Tibial nerve (tissue), 4 donors: ENCODE measurements around the gene BCKDHA. TPM values are rescaled to one million over a fixed set of nuclear protein-coding genes. Genes with fewer than 3 reads are reported as not detected.

Source experiments
- DNase-seq, 2 donors: peaks; one replicate each; pipeline ENCODE4 v3.0.0-alpha.2; 2019; ENCODE audit warnings: low spot score in 2 of 2
- H3K27ac ChIP-seq, 4 donors: fragments of 200-600 bp; sonication (generic) in 3 of 4; one replicate each; pipeline ENCODE4 v1.5.1; 2017 to 2019; ENCODE audit warnings: mild to moderate bottlenecking in 1 of 4
- H3K27me3 ChIP-seq, 2 donors: fragments of 200-600 bp; sonication (generic) in 1 of 2; one replicate each; pipeline versions ENCODE4 v1.5.1 to v1.6.0; 2017 to 2019
- H3K36me3 ChIP-seq, 3 donors: fragments of 200-600 bp; sonication (generic); one replicate each; pipeline ENCODE4 v1.5.1; 2018 to 2019
- H3K4me1 ChIP-seq, 4 donors: fragments of 200-600 bp; sonication (generic) in 3 of 4; one replicate each; pipeline ENCODE4 v1.5.1; 2017 to 2019
- H3K4me3 ChIP-seq, 4 donors: fragments of 200-600 bp; sonication (generic) in 3 of 4; one replicate each; pipeline ENCODE4 v1.5.1; 2017 to 2019; ENCODE audit warnings: mild to moderate bottlenecking in 1 of 4, moderate library complexity in 1 of 4
- H3K9me3 ChIP-seq, 4 donors: fragments of 200-600 bp; sonication (generic) in 3 of 4; one replicate each; pipeline ENCODE4 v1.5.1; 2017 to 2019
- EP300 ChIP-seq, 2 donors: sonication (generic); formaldehyde crosslinking; IDR thresholded peaks; one replicate each; pipeline ENCODE4 v1.6.1; 2017; ENCODE audit warnings: antibody characterized with exemption in 2 of 2, mild to moderate bottlenecking in 1 of 2
- POLR2A ChIP-seq, 2 donors: fragments of 450-650 bp; IDR thresholded peaks; one replicate each; pipeline ENCODE4 v1.6.1; 2017; ENCODE audit warnings: antibody characterized with exemption in 2 of 2, mild to moderate bottlenecking in 2 of 2, moderate library complexity in 2 of 2
- WGBS, 2 donors: methylation state at CpG; one replicate each; pipeline ENCODE4 v1.1.5; 2018; 5-methylcytosine and 5-hydroxymethylcytosine counted together
- total RNA-seq, 4 donors: library from RNA; depleted of rRNA; stranded (reverse); fragments of >200 nt; gene quantifications; one replicate each; pipeline ENCODE4 v1.1.0, GENCODE V29; 2016
- TF ChIP-seq, protein P1 (sequence below), 5 experiments: fragments of 200-600 bp in 3 of 5; fragments of 450-650 bp in 2 of 5; sonication (generic) in 3 of 5; IDR thresholded peaks; one replicate each; pipeline ENCODE4 v1.5.1; 2016 to 2019; ENCODE audit warnings: antibody characterized with exemption in 5 of 5, mild to moderate bottlenecking in 3 of 5, moderate library complexity in 2 of 5

BCKDHA gene
- total RNA-seq, 4 donors from 2014 or later: 48.6 to 61.4 (median 54.2) TPM

- peak overlapping the region; percentile 64 to 94 (median 80) for H3K27ac ChIP-seq
- WGBS, 2 donors: 1% methylated on average over 52 to 68 of the region's 71 CpGs
- H3K4me1 ChIP-seq: peaks cover 0 to 52% (median 3%) of the 10 kb centered on the region in 4 donors
- H3K36me3 ChIP-seq: peaks cover 0 to 5% (median 0%) of the 10 kb centered on the region in 3 donors
- H3K9me3 ChIP-seq: no peaks in the 10 kb centered on the region
- no peaks in the 10 kb centered on the region for H3K27me3 ChIP-seq
- peak; percentile 44 to 49 for DNase-seq
- H3K4me3 ChIP-seq: peak overlapping the region; percentile 60 to 88 (median 76)
- TF ChIP-seq, protein P1, sequence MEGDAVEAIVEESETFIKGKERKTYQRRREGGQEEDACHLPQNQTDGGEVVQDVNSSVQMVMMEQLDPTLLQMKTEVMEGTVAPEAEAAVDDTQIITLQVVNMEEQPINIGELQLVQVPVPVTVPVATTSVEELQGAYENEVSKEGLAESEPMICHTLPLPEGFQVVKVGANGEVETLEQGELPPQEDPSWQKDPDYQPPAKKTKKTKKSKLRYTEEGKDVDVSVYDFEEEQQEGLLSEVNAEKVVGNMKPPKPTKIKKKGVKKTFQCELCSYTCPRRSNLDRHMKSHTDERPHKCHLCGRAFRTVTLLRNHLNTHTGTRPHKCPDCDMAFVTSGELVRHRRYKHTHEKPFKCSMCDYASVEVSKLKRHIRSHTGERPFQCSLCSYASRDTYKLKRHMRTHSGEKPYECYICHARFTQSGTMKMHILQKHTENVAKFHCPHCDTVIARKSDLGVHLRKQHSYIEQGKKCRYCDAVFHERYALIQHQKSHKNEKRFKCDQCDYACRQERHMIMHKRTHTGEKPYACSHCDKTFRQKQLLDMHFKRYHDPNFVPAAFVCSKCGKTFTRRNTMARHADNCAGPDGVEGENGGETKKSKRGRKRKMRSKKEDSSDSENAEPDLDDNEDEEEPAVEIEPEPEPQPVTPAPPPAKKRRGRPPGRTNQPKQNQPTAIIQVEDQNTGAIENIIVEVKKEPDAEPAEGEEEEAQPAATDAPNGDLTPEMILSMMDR (IDR thresholded peaks at IDR 0.05): peak in 4 of 5 experiments; percentile 27 to 52 (median 40)
- TF ChIP-seq EP300 (IDR thresholded peaks at IDR 0.05): no peak
These were observed 44.8 kb upstream of the BCKDHA start for GRCh38 chr19:41352609-41353465.

DNA sequence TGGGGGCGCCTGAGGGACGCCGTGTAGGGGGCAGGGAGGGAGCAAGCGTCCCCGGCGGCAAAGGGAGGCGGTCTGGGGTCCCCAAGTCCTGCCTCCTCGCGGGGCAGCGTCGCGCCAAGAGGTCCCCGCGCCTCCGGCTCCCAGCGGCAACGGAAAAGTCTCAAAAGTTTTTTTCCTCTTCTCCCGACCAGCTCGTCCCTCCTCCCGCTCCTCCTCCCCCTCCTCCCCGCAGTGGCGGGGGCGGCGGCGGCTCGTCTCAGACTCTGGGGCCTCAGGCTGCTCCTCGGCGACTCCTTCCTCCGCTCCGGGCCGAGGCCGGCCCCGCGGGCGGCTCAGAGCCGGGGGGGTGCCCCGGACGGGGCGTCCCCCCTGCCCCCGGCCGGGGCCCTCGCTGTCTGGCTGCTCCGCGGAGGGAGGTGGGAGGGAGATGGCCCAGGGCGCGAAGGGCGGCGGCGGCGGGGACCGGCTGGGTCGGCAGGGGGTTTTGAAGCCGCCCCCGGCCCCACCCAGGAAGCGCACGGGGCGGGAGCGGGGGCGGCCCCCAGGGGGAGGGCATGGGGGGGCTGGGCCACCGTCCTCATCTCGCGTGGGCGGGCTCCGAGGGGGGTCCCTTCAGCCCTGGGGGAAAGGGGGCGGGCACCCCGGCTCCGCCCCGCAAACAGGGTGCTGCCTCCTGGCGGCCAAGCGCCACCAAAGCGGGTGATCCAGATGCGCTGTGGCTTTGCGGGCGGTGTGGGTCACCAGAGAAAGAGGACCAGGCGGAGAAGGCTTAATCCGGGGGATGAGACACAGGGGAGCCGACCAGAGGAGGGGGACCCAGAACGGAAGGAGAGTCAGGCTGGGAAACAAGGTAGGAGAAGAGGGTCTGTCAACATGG lies 43.9 kb upstream of the BCKDHA start, which contains the start of gene TGFB1:
TGFB1 (minus strand) TSS at position 457 of the 877 bp plus-strand sequence. CDS start 878 bp downstream, outside the sequence.
- DNase-seq: peak; percentile 72 to 79
- TF ChIP-seq EP300 (IDR thresholded peaks at IDR 0.05) (peak in 1 of 2 donors; percentile 53), POLR2A (IDR thresholded peaks at IDR 0.05) (peak in 1 of 2 donors; percentile 51)
- TF ChIP-seq, protein P1 (IDR thresholded peaks at IDR 0.05): peak; percentile 89 to 94 (median 93)
- no peaks in the 10 kb centered on the region for H3K9me3 ChIP-seq
- peak within 1 kb of the TSS; percentile 64 to 94 (median 80) for H3K27ac ChIP-seq
- no peaks in the 10 kb centered on the region for H3K36me3 ChIP-seq
- no peaks in the 10 kb centered on the region for H3K27me3 ChIP-seq
- peaks cover 0 to 52% (median 3%) of the 10 kb centered on the region in 4 donors for H3K4me1 ChIP-seq
- WGBS, 2 donors: 1% methylated on average over 46 to 55 of the region's 78 CpGs
- H3K4me3 ChIP-seq: peak within 1 kb of the TSS; percentile 60 to 88 (median 76)

GRCh38 chr19:41354343-41354953 lies 43.2 kb upstream of the BCKDHA start:
- TF ChIP-seq, protein P1 (IDR thresholded peaks at IDR 0.05): peak in 3 of 5 experiments; percentile 24 to 50 (median 35)
- TF ChIP-seq EP300 (IDR thresholded peaks at IDR 0.05) (no peak), POLR2A (IDR thresholded peaks at IDR 0.05) (no peak)
- Histone ChIP-seq H3K9me3 (no peaks in the 10 kb centered on the region), H3K27me3 (no peaks in the 10 kb centered on the region), H3K27ac (peak overlapping the region; percentile 64 to 94 (median 80)), H3K36me3 (no peaks in the 10 kb centered on the region), H3K4me1 (peaks cover 0 to 51% (median 3%) of the 10 kb centered on the region in 4 donors), H3K4me3 (peak overlapping the region; percentile 60 to 88 (median 76))
- DNase-seq: no peak
- WGBS, 2 donors: 85% methylated on average over 17 to 23 of the region's 23 CpGs

- peak overlapping the region in 1 of 4 donors; percentile 0 for H3K27ac ChIP-seq
- no peak for TF ChIP-seq EP300 (IDR thresholded peaks at IDR 0.05)
- TF ChIP-seq POLR2A (IDR thresholded peaks at IDR 0.05): no peak
- TF ChIP-seq, protein P1 (IDR thresholded peaks at IDR 0.05): no peak
- H3K4me1 ChIP-seq: peaks cover 0 to 45% (median 3%) of the 10 kb centered on the region in 4 donors
- no peaks in the 10 kb centered on the region for H3K9me3 ChIP-seq
- 93% methylated on average over 1 of the region's 1 CpG for WGBS, 2 donors
- no peaks in the 10 kb centered on the region for H3K27me3 ChIP-seq
- H3K4me3 ChIP-seq: no peak overlapping the region
- no peak for DNase-seq
- no peaks in the 10 kb centered on the region for H3K36me3 ChIP-seq
These were observed 42.6 kb upstream of the BCKDHA start for GRCh38 chr19:41355035-41355434.
